Stimulated activated naive CD8-positive, alpha-beta T cell treated with anti-CD3 and anti-CD28 coated beads, Interleukin-15, Interleukin-2, amounts not matched to agents 100 U/mL and 50 U/mL, for 24 hours (primary cell): ENCODE data around the gene FAM171A1.
A peak's percentile ranks its signal among the peaks of the same experiment; 100 is the strongest.
"Not testable (repeated sequence)": the region's sequence is repeated elsewhere in the genome, so short reads cannot be mapped to it uniquely, and the experiment has no call there.

Experiments used
- ATAC-seq: fragments of 150-1000 bp; cut with Tn5 transposase; one replicate; pipeline ENCODE4 v1.10.0; 2021
- DNase-seq: peaks from one replicate; pipeline ENCODE4 v3.0.0; 2021

FAM171A1 gene

GRCh38 chr10:15207410-15207809 lies 163.7 kb downstream of the FAM171A1 start:
- ATAC-seq, DNase-seq: not testable (repeated sequence)

GRCh38 chr10:15202639-15203038 lies 168.4 kb downstream of the FAM171A1 start:
- DNase-seq (no peak), ATAC-seq (no peak)

- DNase-seq, ATAC-seq: not testable (repeated sequence)
These were observed 168.8 kb downstream of the FAM171A1 start for GRCh38 chr10:15202301-15202621.

- DNase-seq: no peak
- ATAC-seq: no peak
These were observed 169.3 kb downstream of the FAM171A1 start for GRCh38 chr10:15201589-15202300.

- no peak for ATAC-seq
These were observed 170.5 kb downstream of the FAM171A1 start for GRCh38 chr10:15200626-15201025.

GRCh38 chr10:15197911-15198310 lies 173.2 kb downstream of the FAM171A1 start:
- no peak for ATAC-seq
- DNase-seq: no peak

More at GRCh38 chr10:15200626-15201025, 170.5 kb downstream of the FAM171A1 start:
- no peak for DNase-seq

GRCh38 chr10:15197276-15197675 lies 173.8 kb downstream of the FAM171A1 start:
- ATAC-seq (no peak), DNase-seq (no peak)

- ATAC-seq (no peak), DNase-seq (no peak)
These were observed 174.9 kb downstream of the FAM171A1 start for GRCh38 chr10:15196021-15196834.

- ATAC-seq (no peak), DNase-seq (no peak)
These were observed 181.8 kb downstream of the FAM171A1 start for GRCh38 chr10:15189133-15189885.

GRCh38 chr10:15188603-15189002 lies 182.5 kb downstream of the FAM171A1 start:
- ATAC-seq: peak; percentile 94
- DNase-seq: peak; percentile 62

GRCh38 chr10:15183689-15184481 lies 187.2 kb downstream of the FAM171A1 start:
- DNase-seq (no peak), ATAC-seq (no peak)

GRCh38 chr10:15182540-15183207 lies 188.4 kb downstream of the FAM171A1 start:
- no peak for DNase-seq

GRCh38 chr10:15181576-15182156 lies 189.4 kb downstream of the FAM171A1 start:
- ATAC-seq: no peak

More at GRCh38 chr10:15182540-15183207, 188.4 kb downstream of the FAM171A1 start:
- no peak for ATAC-seq

GRCh38 chr10:15180736-15181135 lies 190.4 kb downstream of the FAM171A1 start:
- DNase-seq: no peak
- no peak for ATAC-seq

More at GRCh38 chr10:15181576-15182156, 189.4 kb downstream of the FAM171A1 start:
- DNase-seq: no peak

- ATAC-seq (no peak), DNase-seq (no peak)
These were observed 194.8 kb downstream of the FAM171A1 start for GRCh38 chr10:15176269-15176668.

GRCh38 chr10:15175587-15175986 lies 195.5 kb downstream of the FAM171A1 start:
- DNase-seq (no peak), ATAC-seq (no peak)

- no peak for ATAC-seq
These were observed 198.7 kb downstream of the FAM171A1 start for GRCh38 chr10:15172306-15172840.

GRCh38 chr10:15169555-15170401 lies 201.3 kb downstream of the FAM171A1 start:
- ATAC-seq: no peak
- DNase-seq: peak; percentile 33

More at GRCh38 chr10:15172306-15172840, 198.7 kb downstream of the FAM171A1 start:
- DNase-seq: no peak

GRCh38 chr10:15168786-15169554 lies 202.1 kb downstream of the FAM171A1 start:
- peak; percentile 97 for DNase-seq
- ATAC-seq: peak; percentile 79
